RWPE2 (cell line): ENCODE data around the gene OPRL1.

Experiments used
- ATAC-seq: fragments of 200-7000 bp; cut with Tn5 transposase; 3 replicates; pipeline ENCODE4 v1.9.1; 2021; ENCODE audit warnings: low read depth
- DNase-seq: peaks from one replicate; pipeline ENCODE4 v3.0.0-alpha.2; 2020; ENCODE audit warnings: low spot score
- H3K27ac ChIP-seq: fragments of 450-650 bp; 2 replicates; pipeline ENCODE4 v1.5.1; 2017; ENCODE audit warnings: mild to moderate bottlenecking; ENCODE audit not compliant: poor library complexity, severe bottlenecking
- H3K27me3 ChIP-seq: fragments of 250-450 bp; sonication (Bioruptor Pico); 2 replicates; pipeline ENCODE4 v1.5.1; 2021; ENCODE audit warnings: mild to moderate bottlenecking, moderate library complexity; ENCODE audit not compliant: insufficient read depth, poor library complexity, severe bottlenecking
- H3K36me3 ChIP-seq: fragments of 250-450 bp; sonication (Bioruptor Pico); 2 replicates; pipeline ENCODE4 v1.5.1; 2020; ENCODE audit warnings: low read depth, mild to moderate bottlenecking, moderate library complexity
- H3K4me1 ChIP-seq: fragments of 250-450 bp; sonication (Bioruptor Pico); 2 replicates; pipeline ENCODE4 v1.5.1; 2021; ENCODE audit warnings: mild to moderate bottlenecking, moderate library complexity; ENCODE audit not compliant: insufficient read depth, poor library complexity, severe bottlenecking
- H3K4me3 ChIP-seq: fragments of 250-450 bp; sonication (Bioruptor Pico); 2 replicates; pipeline ENCODE4 v1.5.1; 2021; ENCODE audit warnings: mild to moderate bottlenecking, moderate library complexity; ENCODE audit not compliant: severe bottlenecking
- H3K9me3 ChIP-seq: fragments of 250-450 bp; sonication (Bioruptor Pico); 2 replicates; pipeline ENCODE4 v1.5.1; 2021; ENCODE audit warnings: mild to moderate bottlenecking, moderate library complexity; ENCODE audit not compliant: severe bottlenecking
- CTCF ChIP-seq: fragments of 450-650 bp; IDR thresholded peaks from one replicate; pipeline ENCODE4 v1.5.1; 2017; ENCODE audit warnings: mild to moderate bottlenecking, moderate library complexity; ENCODE audit not compliant: poor library complexity, severe bottlenecking

The OPRL1 gene

GRCh38 chr20:64080013-64080812 lies at the start of gene OPRL1:
OPRL1 (plus strand) TSS chr20:64080082; CDS start chr20:64092721, 12,639 bp downstream.
- Histone ChIP-seq H3K27me3 (peaks cover 19% of the 10 kb centered on the region), H3K27ac (peak within 1 kb of the TSS; percentile 38), H3K4me3 (peak within 1 kb of the TSS; percentile 85), H3K36me3 (no peaks in the 10 kb centered on the region), H3K9me3 (no peaks in the 10 kb centered on the region), H3K4me1 (peaks cover 10% of the 10 kb centered on the region)
- no peak for TF ChIP-seq CTCF
- ATAC-seq: peak; percentile 6
- DNase-seq: no peak

DNA sequence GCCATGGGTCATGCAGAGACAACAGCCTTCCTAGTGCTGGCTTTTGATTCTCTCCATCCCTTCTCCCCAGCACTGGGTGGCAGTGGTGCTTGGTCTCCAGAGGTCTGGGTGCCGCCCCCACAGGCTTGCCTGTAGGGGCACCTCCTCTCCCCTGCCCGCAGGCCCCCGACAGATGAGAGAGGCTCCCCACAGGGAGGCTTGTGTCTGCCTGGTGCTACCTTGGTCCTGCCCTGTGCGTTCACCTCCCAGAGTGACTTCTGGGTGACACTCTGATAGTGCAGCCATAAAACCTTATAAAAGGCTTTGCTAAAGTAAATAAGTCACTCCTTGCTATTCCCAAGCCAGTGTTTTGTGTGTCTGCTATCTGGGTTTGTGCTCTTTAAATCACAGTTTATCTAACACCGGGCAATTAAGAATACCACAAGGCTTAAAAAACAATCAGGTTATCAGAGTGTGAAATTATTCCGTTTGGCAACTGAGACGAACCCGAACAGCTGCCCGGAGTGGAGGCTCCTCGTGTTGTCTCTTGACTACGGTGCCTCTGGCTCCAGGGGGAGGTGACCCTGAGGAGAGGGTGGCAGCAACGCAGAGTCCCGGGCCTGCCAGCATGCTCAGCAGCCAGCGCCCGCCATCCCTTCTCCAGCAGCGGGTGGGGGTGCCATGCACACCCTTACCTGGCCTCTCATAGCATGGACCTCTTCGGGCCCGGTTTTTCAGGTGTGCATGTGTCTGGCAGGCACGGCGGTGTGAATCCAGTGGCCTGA lies 49.3 kb upstream of the OPRL1 start:
- H3K27ac ChIP-seq: no peak overlapping the region
- H3K4me3 ChIP-seq: no peak overlapping the region
- H3K9me3 ChIP-seq: no peaks in the 10 kb centered on the region
- peaks cover 62% of the 10 kb centered on the region for H3K36me3 ChIP-seq
- peak; percentile 77 for DNase-seq
- no peak for TF ChIP-seq CTCF
- H3K27me3 ChIP-seq: no peaks in the 10 kb centered on the region
- ATAC-seq: no peak
- H3K4me1 ChIP-seq: no peaks in the 10 kb centered on the region

DNA sequence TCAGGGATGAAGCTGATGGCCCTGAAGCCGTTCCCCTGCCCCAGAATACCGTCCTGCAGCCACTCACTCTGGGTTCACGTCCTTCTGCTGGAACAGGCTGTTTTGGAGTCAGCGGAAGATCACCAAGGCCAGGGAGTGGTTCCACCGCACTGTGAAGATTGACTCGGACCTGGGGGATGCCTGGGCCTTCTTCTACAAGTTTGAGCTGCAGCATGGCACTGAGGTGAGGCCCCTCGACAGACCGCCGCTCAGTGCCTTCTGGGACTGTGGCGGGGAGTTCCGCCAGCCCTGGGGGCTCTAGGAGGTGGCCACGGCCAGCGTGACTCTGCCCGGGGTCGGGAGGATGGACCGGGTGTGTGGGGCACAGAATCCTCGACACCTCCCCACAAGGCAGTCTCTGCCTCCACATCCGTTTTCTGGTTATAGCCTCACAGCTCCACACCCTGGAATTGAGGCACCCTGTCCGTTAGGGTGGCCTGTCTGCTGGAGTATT lies 48.0 kb upstream of the OPRL1 start:
- Histone ChIP-seq H3K27me3 (no peaks in the 10 kb centered on the region), H3K36me3 (peaks cover 49% of the 10 kb centered on the region), H3K27ac (no peak overlapping the region)

GRCh38 chr20:64032706-64033624 lies 46.9 kb upstream of the OPRL1 start:
- Histone ChIP-seq H3K4me3 (no peak overlapping the region), H3K4me1 (no peaks in the 10 kb centered on the region), H3K27ac (no peak overlapping the region), H3K36me3 (peaks cover 38% of the 10 kb centered on the region), H3K27me3 (peaks cover 6% of the 10 kb centered on the region), H3K9me3 (no peaks in the 10 kb centered on the region)
- no peak for TF ChIP-seq CTCF
- no peak for DNase-seq
- ATAC-seq: no peak

More for the DNA sequence above, 48.0 kb upstream of the OPRL1 start:
- H3K4me1 ChIP-seq: no peaks in the 10 kb centered on the region
- H3K4me3 ChIP-seq: no peak overlapping the region
- ATAC-seq (no peak), DNase-seq (no peak)
- TF ChIP-seq CTCF: no peak
- H3K9me3 ChIP-seq: no peaks in the 10 kb centered on the region
